Measurements from ENCODE around the gene SKA2. TPM values are rescaled to one million over a fixed set of nuclear protein-coding genes. Genes with fewer than 3 reads are reported as not detected.

SKA2 gene
- total and polyA plus RNA-seq, 2 donors (not counting 1 experiment from before 2014, with no cell fraction given): 52.9 to 53.7 TPM

GRCh38 chr17:59111539-59111938 lies 43.4 kb downstream of the SKA2 start:
- TF ChIP-seq EZH2 (IDR thresholded peaks at IDR 0.05; ENCODE audit: low read length, missing control alignments): no peak
- TF ChIP-seq CTCF (conservative IDR thresholded peaks at IDR 0.05 in 1 of 2, IDR thresholded peaks at IDR 0.05 in 1 of 2; ENCODE audit: low read depth in 1 of 2, low read length in 2 of 2): no peak
- Histone ChIP-seq H3K9ac (ENCODE audit: insufficient read depth, low read length) (no peak overlapping the region), H3K36me3 (ENCODE audit: control insufficient read depth, insufficient read depth, low read length) (peaks cover 1% of the 10 kb centered on the region)

GRCh38 chr17:59110973-59111372 lies 44.0 kb downstream of the SKA2 start:
- no peak for DNase-seq (ENCODE audit: low read depth in 2 of 2)
- peaks cover 4% of the 10 kb centered on the region for H3K4me1 ChIP-seq (ENCODE audit: control insufficient read depth, extremely low read depth, insufficient read depth, low read length)
- H3K79me2 ChIP-seq (ENCODE audit: control insufficient read depth, insufficient read depth, low read length): peaks cover 8% of the 10 kb centered on the region
- TF ChIP-seq EZH2 (IDR thresholded peaks at IDR 0.05; ENCODE audit: low read length, missing control alignments): no peak
- no peak for TF ChIP-seq CTCF (conservative IDR thresholded peaks at IDR 0.05 in 1 of 2, IDR thresholded peaks at IDR 0.05 in 1 of 2; ENCODE audit: low read depth in 1 of 2, low read length in 2 of 2)
- peaks cover 1% of the 10 kb centered on the region for H3K36me3 ChIP-seq (ENCODE audit: control insufficient read depth, insufficient read depth, low read length)
- no peaks in the 10 kb centered on the region for H4K20me1 ChIP-seq (ENCODE audit: control insufficient read depth, extremely low read depth, insufficient read depth, low read length)
- no peaks in the 10 kb centered on the region for H3K27me3 ChIP-seq (ENCODE audit: control insufficient read depth, insufficient read depth, low read length)
- H2AFZ ChIP-seq (ENCODE audit: low read length): no peak overlapping the region
- no peak overlapping the region for H3K9ac ChIP-seq (ENCODE audit: insufficient read depth, low read length)
- H3K27ac ChIP-seq (ENCODE audit: insufficient read depth, low read length): no peak overlapping the region
- H3K9me3 ChIP-seq (ENCODE audit: control insufficient read depth, insufficient read depth, low read depth, low read length): no peaks in the 10 kb centered on the region
- H3K4me3 ChIP-seq (replicated peaks in 1 of 4; ENCODE audit: control extremely low read depth in 1 of 4, insufficient read depth in 1 of 4, low read depth in 3 of 4, low read length in 4 of 4): no peak overlapping the region
- no peak overlapping the region for H3K4me2 ChIP-seq (ENCODE audit: extremely low read depth, insufficient read depth, low read length)

More at GRCh38 chr17:59111539-59111938, 43.4 kb downstream of the SKA2 start:
- peaks cover 4% of the 10 kb centered on the region for H3K4me1 ChIP-seq (ENCODE audit: control insufficient read depth, extremely low read depth, insufficient read depth, low read length)
- DNase-seq (ENCODE audit: low read depth in 2 of 2): no peak
- no peaks in the 10 kb centered on the region for H3K27me3 ChIP-seq (ENCODE audit: control insufficient read depth, insufficient read depth, low read length)
- H3K4me3 ChIP-seq (replicated peaks in 1 of 4; ENCODE audit: control extremely low read depth in 1 of 4, insufficient read depth in 1 of 4, low read depth in 3 of 4, low read length in 4 of 4): no peak overlapping the region
- H3K4me2 ChIP-seq (ENCODE audit: extremely low read depth, insufficient read depth, low read length): no peak overlapping the region
- H2AFZ ChIP-seq (ENCODE audit: low read length): no peak overlapping the region
- no peak overlapping the region for H3K27ac ChIP-seq (ENCODE audit: insufficient read depth, low read length)
- H4K20me1 ChIP-seq (ENCODE audit: control insufficient read depth, extremely low read depth, insufficient read depth, low read length): no peaks in the 10 kb centered on the region
- no peaks in the 10 kb centered on the region for H3K9me3 ChIP-seq (ENCODE audit: control insufficient read depth, insufficient read depth, low read depth, low read length)
- peaks cover 5% of the 10 kb centered on the region for H3K79me2 ChIP-seq (ENCODE audit: control insufficient read depth, insufficient read depth, low read length)

GRCh38 chr17:59108400-59109102 lies 46.4 kb downstream of the SKA2 start:
- Histone ChIP-seq H3K9ac (ENCODE audit: insufficient read depth, low read length) (no peak overlapping the region), H3K27ac (ENCODE audit: insufficient read depth, low read length) (no peak overlapping the region), H3K9me3 (ENCODE audit: control insufficient read depth, insufficient read depth, low read depth, low read length) (no peaks in the 10 kb centered on the region), H3K36me3 (ENCODE audit: control insufficient read depth, insufficient read depth, low read length) (no peaks in the 10 kb centered on the region), H3K4me3 (replicated peaks in 1 of 4; ENCODE audit: control extremely low read depth in 1 of 4, insufficient read depth in 1 of 4, low read depth in 3 of 4, low read length in 4 of 4) (no peak overlapping the region), H3K4me1 (ENCODE audit: control insufficient read depth, extremely low read depth, insufficient read depth, low read length) (peaks cover 4% of the 10 kb centered on the region), H3K79me2 (ENCODE audit: control insufficient read depth, insufficient read depth, low read length) (peaks cover 23% of the 10 kb centered on the region), H3K4me2 (ENCODE audit: extremely low read depth, insufficient read depth, low read length) (no peak overlapping the region), H3K27me3 (ENCODE audit: control insufficient read depth, insufficient read depth, low read length) (no peaks in the 10 kb centered on the region), H2AFZ (ENCODE audit: low read length) (no peak overlapping the region), H4K20me1 (ENCODE audit: control insufficient read depth, extremely low read depth, insufficient read depth, low read length) (no peaks in the 10 kb centered on the region)
- TF ChIP-seq EZH2 (IDR thresholded peaks at IDR 0.05; ENCODE audit: low read length, missing control alignments) (no peak), CTCF (conservative IDR thresholded peaks at IDR 0.05 in 1 of 2, IDR thresholded peaks at IDR 0.05 in 1 of 2; ENCODE audit: low read depth in 1 of 2, low read length in 2 of 2) (no peak)
- DNase-seq (ENCODE audit: low read depth in 2 of 2): no peak

Measured in fibroblast of lung (primary cell).